HT1080 (cell line): ENCODE measurements around the gene PTCH2. TPM values are rescaled to one million over a fixed set of nuclear protein-coding genes. Genes with fewer than 3 reads are reported as not detected.
"Not testable (repeated sequence)": the region's sequence is repeated elsewhere in the genome, so short reads cannot be mapped to it uniquely, and the experiment has no call there.

ENCODE experiments used
- DNase-seq: peaks from one replicate; pipeline ENCODE4 v3.0.0-alpha.2; 2015; ENCODE audit warnings: low read depth
- total RNA-seq: library from RNA; depleted of rRNA; stranded (reverse); fragments of >200 nt; shearing (Covaris generic); gene quantifications from 2 replicates; pipeline ENCODE4 v1.2.3, GENCODE V29; 2014

PTCH2 gene
- total RNA-seq, 1 experiment from 2014 or later: not detected

DNA sequence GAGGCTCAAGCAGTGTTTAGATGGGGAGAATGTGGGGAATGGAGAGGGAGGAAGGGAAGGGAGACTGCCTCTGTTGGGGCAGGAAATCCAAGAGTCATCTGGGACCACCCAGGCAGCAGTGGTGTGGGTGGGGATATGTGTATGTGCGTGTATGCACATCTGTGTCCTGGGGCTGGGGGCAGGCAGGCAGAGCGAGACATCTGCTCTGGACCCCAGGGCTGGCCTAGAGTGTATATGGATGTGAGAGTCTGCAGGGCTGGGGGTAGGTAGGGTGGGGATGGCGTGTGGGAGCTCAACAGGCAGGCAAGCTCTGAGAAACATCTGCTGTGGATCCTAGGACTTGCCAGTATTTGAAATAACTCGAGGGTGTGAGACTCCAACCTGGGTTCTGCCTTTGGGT is 3.5 kb downstream of the PTCH2 start:
- no peak for DNase-seq

- not testable (repeated sequence) for DNase-seq
These were observed 4.8 kb downstream of the PTCH2 start for GRCh38 chr1:44838294-44838693.

- peak; percentile 69 for DNase-seq
These were observed 7.0 kb downstream of the PTCH2 start for GRCh38 chr1:44835738-44836675.

DNA sequence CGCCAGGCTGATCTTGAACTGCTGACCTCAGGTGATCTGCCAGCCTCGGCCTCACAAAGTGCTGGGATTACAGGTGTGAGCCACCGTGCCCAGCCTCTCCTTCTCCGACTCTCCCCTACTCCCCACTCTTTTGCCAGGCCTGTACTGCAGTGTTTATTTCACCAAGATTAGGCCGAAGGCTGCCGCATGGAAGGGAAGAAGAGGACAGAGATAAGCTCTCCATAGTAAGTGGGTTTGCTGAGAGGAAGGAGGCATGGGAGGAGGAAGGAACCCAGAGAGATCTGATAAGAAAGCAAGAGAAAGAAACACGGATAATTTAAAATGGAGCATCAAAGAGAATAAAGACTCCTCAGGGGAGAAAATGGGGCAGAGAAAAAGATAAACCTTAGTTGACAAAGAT is 8.7 kb downstream of the PTCH2 start:
- DNase-seq: no peak

DNA sequence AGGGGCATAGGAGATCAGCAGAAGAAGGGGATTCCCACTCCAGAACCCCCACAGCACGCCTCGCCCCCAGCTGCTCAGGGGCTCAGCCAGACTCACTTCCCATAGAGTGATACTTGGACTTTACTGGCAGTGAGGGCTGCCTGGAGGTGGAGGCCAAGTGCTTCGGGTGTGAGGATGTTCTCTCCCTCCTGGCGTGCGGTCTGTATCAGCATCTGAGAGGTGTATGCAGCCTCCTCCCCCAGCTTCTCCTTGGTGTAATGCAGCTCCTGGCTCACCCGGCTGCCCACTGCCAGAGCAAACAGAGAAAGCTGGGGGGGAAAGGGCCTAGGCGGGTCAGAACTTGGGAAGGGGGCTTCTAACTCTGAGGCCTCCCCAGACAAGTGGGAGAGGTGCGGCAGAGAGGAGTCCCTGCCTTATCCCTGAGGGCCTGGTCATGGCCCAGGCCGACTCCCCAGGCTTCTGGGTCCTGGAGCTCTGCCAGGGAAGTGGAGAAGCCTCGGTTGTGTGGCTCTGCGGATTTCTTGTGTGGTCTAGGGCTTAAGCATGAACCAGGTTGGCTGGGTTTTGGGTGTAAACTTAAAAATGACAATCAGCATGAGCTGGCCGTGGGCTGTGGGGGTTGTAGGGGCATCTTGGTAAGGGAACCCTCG is 10.9 kb downstream of the PTCH2 start:
- DNase-seq: no peak

DNA sequence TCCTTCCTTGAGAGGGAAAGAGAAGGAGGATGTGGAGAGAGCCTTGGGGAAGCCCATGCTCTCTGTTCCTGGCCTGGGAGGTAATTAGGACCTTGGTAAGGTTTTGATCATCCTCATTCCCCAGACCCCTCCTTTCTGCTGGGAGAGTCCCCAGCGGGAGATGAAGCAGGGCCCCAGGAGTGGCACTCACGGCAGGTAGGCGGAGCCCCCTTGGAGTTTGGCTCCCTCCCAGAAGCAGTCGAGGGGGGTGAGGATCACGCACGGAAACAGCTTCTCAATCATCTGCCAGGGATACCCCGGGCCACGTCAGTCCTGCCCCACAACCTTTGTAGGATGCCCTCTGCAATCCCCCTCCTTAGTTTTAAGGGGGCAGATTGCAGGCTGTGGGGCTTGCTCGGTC is 11.5 kb downstream of the PTCH2 start:
- no peak for DNase-seq

GRCh38 chr1:44830900-44831304 is 12.2 kb downstream of the PTCH2 start:
- no peak for DNase-seq

GRCh38 chr1:44829506-44830384 is 13.3 kb downstream of the PTCH2 start:
- no peak for DNase-seq

- DNase-seq: no peak
These were observed 14.1 kb downstream of the PTCH2 start for GRCh38 chr1:44828841-44829440.

- no peak for DNase-seq
These were observed 14.9 kb downstream of the PTCH2 start for GRCh38 chr1:44828003-44828651.

GRCh38 chr1:44827197-44828002 is 15.7 kb downstream of the PTCH2 start:
- DNase-seq: no peak

DNA sequence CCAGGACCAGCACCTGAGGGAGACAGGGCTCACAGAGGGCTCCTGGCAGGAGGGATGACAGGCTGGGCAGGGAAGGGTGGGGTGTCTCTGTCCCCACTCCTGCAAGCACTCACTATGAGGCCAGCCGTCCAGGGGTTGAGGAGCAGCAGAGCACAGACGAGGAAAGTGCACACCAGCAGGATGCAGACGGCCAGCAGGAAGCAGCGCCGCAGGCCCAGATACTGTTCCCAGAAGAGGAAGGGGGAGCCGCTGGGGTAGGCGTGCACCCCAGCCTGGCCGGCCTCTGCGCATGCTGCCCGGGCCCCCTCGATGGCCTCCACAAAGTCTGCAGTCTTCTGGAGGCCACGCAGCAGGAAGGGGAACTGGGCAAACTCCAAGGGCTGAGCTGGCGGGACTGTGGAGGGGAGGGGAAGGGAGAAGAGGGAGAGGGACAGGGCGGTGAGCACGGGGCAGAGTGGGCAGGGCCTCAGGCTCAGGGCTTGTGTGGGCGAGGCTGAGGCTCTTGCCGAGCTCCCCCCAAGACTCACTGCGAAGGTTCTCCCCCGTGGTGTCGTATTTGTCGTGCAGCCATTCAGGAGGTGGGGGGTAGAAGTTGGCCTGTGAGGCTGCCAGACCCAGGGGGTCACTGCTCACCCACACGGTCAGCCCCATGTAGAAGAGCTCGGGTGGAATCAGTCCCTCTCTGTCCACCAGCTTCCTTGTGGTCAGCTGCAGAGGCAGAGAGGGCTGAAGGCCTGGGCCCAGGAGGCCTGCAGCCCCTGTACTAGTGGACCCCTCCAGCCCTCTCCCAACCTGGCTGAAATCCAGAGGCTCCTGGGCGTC is 16.5 kb downstream of the PTCH2 start:
- no peak for DNase-seq

GRCh38 chr1:44824392-44824791 is 18.7 kb downstream of the PTCH2 start:
- DNase-seq: not testable (repeated sequence)

GRCh38 chr1:44822981-44823451 is 20.0 kb downstream of the PTCH2 start:
- DNase-seq: no peak

DNA sequence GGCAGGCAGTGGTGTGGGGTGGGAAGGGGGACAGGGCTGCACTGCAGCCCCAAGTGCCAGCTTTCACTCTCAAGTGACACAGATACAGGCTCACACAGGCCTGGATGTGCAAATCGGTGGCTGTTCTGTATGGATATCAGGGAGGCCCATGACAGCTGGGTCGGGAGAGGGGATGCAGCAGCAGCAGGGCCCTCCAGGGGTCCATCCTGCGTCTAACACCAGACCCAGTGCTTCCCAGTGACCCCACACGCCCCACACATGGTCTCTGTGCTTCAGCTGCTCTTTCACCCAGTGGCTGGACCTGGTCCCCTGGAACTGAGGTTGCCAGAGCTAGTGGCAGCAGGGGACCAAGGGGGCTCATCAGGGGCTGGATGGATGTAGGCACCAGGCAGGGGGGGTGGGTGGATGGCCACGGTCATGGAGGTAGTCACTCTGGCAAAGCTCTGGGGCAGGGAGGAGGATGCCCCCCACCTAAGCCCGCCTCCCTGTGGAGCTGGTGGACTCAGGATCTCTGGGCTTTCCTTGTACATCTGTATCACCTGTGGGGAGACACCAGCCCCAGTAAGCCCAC is 20.8 kb downstream of the PTCH2 start:
- DNase-seq: no peak

DNA sequence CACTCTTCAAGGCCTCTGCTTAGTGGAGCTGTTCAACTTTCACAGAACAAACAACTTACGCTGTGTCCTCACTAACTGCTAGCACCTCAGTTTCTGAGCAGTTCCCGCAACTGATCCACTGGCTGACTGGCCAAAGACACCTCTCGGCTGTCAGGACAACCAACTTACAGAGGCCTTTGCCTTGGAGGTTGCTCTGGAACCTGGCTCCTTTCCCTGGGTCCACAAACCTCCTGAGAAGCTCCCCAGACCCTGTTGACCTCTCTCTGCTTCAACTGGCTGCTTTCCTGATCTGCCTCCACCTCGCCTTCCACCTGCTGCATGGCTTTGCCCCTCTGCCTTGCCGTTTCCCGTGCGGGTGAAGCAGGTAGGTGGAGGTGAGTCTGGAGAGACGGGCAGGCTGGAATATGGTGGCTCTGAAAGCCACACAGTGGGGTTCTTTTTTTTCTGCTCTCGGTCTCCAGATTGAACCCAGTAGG is 21.8 kb downstream of the PTCH2 start:
- DNase-seq: no peak

- no peak for DNase-seq
These were observed 22.5 kb downstream of the PTCH2 start for GRCh38 chr1:44820328-44821239.
